HG02571 (cell line): Measurements from ENCODE around the gene P2RX5.
"Not testable (repeated sequence)": the region's sequence is repeated elsewhere in the genome, so short reads cannot be mapped to it uniquely, and the experiment has no call there.

Experiments used
- ATAC-seq: cut with Tn5 transposase; IDR thresholded peaks from one replicate; pipeline ENCODE4 v1.9.1; 2021; ENCODE audit warnings: mild to moderate bottlenecking, moderate library complexity; ENCODE audit not compliant: unreplicated experiment

P2RX5 gene, protein sequence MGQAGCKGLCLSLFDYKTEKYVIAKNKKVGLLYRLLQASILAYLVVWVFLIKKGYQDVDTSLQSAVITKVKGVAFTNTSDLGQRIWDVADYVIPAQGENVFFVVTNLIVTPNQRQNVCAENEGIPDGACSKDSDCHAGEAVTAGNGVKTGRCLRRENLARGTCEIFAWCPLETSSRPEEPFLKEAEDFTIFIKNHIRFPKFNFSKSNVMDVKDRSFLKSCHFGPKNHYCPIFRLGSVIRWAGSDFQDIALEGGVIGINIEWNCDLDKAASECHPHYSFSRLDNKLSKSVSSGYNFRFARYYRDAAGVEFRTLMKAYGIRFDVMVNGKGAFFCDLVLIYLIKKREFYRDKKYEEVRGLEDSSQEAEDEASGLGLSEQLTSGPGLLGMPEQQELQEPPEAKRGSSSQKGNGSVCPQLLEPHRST

DNA sequence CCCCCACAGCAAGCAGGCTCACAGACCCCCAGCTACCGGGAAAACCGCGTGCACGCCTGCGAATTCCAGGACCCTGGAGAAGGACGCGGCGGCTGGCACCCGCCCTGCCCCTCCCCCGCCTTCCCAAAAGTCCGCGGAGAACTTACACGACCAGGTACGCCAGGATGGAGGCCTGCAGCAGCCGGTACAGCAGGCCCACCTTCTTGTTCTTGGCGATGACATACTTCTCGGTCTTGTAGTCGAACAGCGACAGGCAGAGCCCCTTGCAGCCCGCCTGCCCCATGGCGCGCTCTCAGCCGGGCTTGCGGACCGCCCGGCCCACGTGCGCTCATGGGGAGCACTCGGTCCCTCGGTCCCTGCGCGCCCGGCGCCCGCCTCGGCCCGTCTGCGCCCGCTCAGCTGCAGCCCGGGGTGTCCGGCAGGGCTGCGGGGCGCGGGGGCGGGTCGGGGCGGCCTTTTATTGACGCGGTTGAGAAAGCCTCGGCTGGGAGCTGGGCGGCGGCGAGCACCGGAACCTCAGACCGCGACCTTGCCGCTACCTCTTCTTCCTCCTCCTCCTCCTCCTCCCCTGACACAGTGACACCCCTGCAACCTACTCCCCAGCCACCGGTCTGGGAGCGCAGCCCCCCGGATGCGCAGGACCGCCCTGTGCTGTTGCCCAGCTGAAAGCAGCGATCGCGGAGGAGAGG is at the start of gene P2RX5:
Gene P2RX5, minus strand, starts transcription at position 433 of the 689 bp plus-strand sequence. Its CDS starts 150 bp downstream, at position 283.
- no peak for ATAC-seq

DNA sequence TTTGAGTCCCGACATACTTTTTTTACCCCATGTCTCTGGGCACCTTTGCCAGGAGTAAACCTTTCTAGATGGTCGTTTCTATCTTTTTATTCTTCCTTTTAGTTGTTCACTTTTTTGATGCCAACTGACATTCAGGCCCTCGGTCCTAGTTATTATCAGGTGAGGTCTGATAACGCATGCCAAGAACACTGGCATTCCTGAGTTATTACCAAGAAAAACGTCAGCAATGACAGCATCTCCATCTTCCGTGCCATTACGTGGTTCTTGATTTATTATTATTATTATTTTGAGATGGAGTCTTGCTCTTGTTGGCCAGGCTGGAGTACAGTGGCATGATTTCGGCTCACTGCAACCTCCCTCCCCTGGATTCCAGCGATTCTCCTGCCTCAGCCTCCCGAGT is 49.1 kb upstream of the P2RX5 start:
- ATAC-seq = no peak

DNA sequence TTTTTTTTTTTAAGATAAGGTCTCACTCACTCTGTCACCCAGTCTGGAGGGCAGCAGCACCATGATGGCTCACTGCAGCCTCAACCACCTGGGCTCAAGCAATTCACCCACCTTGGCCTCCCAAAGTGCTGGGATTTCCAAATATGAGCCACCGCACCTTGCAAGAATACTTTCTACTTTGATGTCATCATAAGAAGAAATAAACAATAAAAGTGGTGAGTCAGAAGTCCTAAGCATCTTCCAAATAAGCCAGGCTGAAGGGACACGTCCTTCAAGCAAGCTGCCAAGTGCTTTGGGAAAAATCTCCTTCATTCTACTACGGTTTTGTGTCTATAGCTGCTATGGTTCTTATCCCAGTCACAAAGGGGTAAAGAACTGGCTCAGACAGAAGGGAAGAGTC is 48.1 kb upstream of the P2RX5 start:
- no peak for ATAC-seq

DNA sequence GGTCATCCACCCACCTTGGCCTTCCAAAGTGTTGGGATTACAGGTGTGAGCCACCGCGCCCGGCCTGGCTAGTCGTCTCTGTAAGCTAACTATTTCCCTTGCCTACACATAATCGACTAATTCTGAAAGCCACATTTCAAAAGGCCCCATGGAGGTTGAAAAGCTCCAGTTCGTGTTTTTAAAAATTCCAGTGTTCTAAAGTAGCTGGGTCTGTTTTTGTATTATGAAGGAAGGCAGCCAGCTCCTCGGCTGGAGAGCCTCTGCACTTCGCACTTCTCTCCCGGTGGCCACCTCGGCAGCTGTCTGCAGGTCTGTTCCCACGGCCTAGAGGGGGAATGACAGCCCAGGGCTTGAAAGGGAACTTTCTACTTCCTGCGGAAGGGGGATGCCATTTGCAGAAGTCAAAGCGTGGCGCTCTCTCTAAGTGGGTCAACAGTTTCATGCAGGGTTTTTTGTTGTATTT is 44.7 kb upstream of the P2RX5 start:
- ATAC-seq = no peak

DNA sequence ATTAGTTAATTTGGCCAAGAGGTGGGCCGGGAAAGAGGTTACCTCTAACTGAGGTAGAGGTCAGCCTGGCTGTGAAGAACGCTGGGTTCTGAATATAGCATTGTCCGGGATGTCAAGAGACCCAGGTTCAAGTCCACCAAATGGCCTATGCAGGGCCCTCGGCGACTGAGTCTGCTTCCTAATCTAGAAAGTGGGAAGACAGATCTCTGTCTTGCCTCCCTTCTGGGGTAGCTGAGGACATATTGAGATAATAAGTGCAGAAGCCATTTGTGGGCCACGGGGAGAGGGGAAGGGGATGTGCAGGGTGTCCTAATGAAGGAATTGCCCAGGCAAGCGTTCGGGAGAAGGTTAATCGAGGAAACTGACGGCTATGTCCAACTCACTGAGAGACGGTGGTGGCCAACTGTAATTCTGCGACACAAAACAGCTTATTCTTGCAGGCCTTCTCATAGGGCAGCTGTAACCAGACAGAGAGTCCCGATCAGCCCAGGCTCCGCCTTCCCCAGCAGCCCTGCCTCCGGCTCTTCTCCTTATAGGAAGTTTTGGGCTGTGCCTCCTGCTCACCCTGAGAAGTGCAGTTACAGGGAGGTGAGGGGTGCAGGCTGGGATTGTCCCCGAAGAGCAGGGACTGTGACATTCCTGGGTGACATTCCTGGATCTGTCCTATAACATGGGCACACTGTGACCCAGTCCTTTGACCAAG is 43.6 kb upstream of the P2RX5 start:
- no peak for ATAC-seq

DNA sequence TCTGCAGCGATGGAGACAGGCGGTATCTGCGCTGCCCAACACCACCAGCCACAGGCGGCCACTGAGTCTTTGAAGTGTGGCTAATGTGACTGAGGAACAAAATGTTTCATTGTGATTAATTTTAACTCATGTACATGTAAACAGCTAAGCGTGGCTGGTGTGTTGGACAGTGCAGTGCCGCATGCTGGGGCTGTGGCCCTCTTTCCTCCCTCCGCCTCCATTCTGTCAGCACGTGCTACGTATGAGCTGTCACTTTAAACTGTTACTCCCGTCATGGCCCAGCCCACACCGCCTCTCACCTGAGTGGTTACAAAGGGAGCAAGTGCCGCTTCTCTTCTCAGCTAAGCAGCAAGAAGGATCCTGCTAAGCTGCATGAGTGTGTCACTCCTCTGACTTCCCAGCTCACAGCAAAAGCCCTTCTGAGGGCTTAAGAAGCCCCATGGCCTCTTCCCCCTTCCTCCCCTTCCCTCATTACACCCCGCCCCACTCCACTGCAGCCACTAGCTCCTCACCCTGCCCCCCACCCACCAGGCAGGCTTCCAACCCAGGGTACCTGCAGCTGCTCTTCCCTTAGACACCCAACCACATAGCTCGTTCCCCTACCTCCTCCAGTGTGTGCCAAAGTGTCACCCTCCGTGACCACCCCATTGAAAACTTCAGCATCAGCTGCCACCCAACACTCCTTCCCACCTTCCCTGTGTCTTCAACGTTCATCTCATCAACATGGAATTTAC is 42.8 kb upstream of the P2RX5 start:
- ATAC-seq = no peak

DNA sequence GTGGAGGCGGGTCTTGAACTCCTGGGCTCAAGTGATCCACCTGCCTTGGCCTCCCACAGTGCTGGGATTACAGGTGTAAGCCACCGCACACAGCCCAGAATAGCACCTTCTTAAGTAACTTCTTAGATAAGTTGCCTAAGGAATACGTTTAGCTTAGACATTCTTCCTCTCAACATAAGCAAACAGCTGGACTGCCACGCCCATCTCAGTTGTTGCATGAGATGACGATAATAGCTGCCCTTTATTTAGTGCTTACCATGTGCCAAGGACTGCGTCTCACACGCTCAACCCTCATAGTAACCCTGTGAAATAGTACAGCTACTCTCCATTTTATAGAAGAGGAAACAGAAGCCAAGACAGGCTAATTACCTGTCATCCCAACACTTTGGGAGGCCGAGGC is 39.6 kb upstream of the P2RX5 start:
- no peak for ATAC-seq

DNA sequence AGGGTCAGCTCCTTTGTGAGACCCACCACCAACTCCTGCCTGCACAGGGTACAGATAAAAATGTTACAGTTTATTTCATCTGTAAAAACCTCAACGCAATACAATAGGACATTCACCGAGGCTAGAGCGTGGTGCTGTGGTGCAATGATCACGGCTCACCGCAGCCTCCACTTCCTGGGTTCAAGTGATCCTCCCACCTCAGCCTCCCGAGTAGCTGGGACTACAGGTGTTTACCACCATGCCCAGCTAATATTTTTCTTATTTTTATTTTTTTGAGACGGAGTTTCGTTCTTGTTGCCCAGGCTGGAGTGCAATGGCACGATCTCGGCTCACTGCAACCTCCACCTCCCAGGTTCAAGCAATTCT is 38.9 kb upstream of the P2RX5 start:
- not testable (repeated sequence) for ATAC-seq

DNA sequence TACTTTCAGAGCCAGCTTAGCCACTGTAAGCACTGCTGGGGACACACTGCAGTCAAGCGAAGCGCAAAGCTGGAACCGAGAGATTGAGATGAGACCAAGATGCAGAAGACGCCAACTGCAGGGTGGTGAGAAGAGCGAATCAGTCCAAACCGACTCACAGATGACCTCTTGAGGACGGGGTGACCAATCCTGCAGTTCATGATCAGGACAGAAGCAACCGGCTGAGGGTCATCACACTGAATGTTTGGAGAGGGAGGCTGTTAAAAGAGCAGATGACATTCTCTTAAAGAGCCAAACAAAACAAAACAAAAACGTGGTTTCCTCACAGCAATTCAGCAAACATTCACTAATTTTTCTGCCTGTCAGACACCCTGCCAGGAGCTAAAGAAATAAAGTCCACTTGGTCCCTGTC is 36.3 kb upstream of the P2RX5 start:
- no peak for ATAC-seq

DNA sequence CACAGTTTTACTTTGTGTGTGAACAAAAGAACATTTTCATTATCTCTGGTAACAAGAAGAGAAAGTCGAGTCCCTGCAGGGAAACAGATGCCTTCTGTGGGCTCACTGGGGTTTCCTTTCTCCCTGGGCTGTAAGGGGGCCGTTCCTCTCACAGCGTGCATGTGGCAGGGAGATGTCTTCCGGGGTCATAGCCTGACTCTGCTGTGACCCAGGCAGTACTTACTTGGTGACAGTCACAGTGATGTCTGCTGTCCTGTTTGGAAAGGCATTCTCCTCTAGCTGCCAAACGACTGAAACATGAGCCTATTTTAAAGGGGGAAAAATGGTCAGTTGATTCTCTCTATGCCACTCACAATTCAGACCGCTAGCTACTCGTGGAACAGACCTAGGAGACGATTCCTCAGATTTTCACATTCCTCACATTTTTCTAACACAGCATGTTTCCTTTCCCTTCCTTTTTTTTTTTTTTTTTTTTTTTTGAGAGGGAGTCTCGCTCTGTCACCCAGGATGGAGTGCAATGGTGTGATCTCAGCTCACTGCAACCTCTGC is 35.0 kb upstream of the P2RX5 start:
- ATAC-seq = no peak

DNA sequence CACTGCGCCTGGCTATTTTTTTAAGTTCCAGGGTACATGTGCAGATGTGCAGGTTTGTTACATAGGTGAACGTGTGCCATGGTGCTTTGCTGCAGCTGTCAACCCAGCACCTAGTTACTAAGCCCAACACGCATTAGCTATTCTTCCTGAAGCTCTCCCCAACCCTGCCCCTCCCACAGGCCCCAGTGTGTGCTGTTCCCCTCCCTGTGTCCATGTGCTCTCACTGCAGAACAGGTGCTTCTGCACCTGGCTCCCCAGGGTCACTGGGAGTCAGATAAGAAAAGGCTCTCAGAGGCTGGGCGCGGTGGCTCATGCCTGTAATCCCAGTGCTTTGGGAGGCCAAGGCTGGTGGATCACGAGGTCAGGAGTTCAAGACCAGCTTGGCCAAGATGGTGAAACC is 33.9 kb upstream of the P2RX5 start:
- ATAC-seq = no peak

DNA sequence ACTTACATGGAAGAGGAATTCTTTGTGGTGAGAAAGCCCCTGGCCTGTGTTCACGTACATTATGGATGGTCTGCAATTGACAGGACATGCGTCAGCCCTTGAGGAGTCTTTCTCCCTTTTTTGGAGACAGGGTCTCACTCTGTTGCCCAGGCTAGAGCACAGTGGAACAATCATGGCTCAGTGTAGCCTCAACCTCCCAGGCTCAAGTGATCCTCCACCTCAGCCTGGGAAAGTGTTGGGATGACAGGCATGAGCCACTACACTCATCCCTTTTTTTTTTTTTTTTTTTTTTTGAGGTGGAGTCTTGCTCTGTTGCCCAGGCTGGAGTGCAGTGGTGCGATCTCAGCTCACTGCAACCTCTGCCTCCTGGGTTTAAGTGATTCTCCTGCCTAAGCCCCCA is 32.1 kb upstream of the P2RX5 start:
- ATAC-seq = not testable (repeated sequence)

DNA sequence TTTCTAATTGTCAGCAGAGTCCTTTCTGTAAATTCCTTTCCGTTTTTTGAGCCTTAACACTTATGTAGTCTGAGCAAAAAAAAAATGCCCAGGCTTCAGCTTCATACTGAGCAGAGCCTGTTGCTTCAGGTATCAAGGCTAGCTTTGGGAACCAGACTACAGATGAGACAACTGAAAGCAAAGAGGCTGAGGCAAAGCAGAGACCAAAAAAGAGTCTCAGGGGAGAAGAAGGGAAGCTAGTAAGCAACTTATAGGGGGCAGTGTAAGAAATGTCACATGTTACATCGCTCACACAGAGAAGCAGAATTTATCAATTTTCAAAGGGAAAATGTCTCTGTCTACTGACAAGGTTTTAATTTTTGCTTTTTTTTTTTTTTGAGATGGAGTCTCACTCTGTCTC is 31.1 kb upstream of the P2RX5 start:
- no peak for ATAC-seq

DNA sequence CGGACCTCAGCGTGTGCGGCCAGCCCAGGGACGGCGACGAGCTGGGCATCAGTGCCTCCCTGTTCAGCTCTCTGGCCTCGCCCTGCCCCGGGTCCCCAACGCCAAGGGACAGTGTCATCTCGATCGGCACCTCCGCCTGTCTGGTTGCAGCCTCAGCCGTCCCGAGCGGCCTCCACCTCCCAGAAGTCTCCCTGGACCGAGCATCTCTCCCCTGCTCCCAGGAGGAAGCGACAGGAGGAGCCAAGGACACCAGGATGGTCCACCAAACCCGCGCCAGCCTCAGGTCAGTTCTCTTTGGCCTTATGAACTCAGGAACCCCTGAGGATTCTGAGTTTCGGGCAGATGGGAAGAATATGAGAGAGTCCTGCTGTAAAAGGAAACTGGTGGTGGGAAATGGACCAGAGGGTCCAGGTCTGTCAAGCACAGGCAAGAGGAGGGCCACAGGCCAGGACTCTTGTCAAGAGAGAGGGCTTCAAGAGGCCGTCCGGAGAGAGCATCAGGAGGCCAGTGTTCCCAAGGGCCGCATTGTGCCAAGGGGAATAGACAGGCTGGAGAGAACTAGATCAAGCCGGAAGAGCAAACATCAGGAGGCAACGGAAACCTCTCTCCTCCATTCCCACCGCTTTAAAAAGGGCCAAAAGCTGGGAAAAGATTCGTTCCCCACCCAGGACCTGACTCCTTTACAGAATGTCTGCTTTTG is 28.6 kb upstream of the P2RX5 start:
- no peak for ATAC-seq

DNA sequence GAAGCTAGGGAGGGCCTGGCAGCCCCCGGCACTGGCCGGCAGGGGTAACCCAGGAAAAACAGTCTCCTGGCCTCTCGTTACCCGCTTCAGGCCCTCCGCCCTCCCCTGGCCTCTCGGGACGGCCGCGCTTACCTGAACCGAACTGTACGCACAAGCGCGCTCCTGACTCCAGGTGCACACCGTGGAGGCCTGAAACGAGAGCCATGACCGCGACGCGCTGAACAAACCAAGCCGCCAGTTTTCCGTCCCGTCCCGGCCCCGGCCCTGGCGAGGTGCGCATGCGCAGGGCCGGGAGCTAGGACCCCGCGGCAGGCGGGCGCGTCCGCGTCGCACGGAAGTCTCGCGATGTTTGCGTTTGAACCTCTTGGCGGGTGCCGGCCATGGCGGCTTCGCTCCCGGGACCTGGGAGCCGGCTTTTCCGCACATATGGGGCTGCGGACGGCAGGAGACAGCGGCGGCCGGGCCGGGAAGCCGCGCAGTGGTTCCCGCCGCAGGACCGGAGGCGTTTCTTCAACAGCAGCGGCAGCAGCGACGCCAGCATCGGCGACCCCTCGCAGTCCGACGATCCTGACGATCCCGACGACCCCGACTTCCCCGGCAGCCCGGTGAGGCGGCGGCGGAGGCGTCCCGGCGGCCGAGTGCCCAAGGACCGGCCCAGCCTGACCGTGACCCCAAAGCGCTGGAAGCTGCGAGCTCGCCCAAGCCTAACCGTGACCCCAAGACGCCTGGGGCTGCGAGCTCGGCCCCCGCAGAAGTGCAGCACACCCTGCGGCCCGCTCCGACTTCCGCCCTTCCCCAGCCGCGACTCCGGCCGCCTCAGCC is 27.8 kb upstream of the P2RX5 start, which contains the start of gene HASPIN:
Gene HASPIN, plus strand, starts transcription at position 348 of the 822 bp plus-strand sequence. Its CDS starts 33 bp downstream, at position 381.
- peak; percentile 74 for ATAC-seq

DNA sequence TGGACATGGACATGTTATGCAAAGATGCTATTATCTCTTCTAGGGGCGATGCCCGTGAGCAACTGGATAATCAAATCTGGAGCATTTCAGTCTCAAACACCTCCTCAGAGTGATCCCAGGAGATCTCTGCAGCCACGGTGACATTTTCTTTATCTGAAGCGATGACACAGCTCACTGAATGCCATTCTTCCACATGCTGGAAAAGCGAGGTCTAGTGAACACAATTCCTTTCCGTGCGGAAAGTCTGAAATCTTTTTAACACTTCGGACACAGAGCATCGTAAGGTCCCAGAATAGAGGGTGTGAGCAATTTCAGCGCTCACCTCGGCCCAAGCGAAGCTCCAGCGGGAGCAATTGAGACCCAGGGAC is 27.2 kb upstream of the P2RX5 start:
- peak; percentile 3 for ATAC-seq

DNA sequence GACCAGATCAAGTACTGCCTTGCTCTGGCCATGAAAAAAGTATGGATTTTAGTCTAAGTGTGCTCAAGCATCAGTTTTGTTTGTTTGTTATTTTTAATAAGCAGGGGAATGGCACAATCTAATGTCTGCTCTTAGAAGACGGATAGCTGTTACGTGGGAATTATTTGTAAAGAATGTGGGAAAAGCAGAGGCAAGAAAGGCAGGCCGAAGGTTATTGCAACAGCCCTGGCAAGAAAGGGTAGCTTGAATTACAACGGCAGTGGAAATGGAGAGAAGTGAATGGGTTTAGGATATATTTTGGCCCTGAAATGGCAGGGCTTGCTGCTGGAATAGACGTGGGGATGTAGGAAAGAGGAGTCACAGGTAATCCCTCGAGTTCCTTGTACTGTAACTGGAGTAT is 26.8 kb upstream of the P2RX5 start:
- no peak for ATAC-seq

DNA sequence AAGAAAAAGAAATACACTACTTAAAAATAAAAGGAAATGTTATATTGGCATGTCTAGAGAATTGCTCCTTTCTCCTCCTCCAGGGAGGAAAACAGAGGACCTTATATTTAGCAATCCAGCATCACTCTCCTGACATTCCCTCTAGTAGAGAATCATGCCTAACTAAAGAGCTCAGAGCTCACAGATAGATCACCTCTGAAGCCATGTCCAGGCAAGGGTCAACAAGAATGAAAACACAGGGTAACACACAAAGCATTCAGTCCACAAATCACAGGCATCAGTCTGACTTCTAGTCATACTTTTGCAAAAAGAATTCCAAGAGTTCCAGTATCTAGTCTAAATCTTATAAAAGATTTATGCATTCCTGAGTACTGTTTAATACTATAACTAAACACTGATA is 23.3 kb upstream of the P2RX5 start:
- ATAC-seq = no peak

DNA sequence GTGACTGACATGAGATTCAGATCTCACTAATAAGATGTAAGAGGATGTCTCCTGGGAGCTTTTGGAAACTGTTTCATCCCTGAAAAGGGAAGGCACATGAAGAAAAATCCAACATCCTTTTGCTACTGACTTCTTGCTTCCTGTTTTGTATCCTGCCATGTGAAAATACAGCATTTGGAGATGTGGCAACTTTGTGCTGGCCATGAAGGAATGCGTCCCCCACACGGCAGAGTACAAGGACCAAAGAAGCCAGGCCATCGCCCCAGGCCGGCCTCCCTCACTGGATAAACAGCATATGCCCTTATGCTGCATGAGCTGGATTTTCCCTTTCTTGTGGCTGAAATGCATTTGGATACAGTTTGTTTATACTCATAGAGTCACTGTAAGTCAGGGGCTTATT is 22.2 kb upstream of the P2RX5 start:
- ATAC-seq = no peak
